Measurements from ENCODE around the gene CHKB. TPM values are rescaled to one million over a fixed set of nuclear protein-coding genes. Genes with fewer than 3 reads are reported as not detected.
"Not testable (repeated sequence)": the region's sequence is repeated elsewhere in the genome, so short reads cannot be mapped to it uniquely, and the experiment has no call there.

Gene CHKB
- total RNA-seq, 4 donors from 2014 or later, result 13.5 to 75.6 (median 55.2) TPM

- Histone ChIP-seq H3K27ac (no peak overlapping the region), H3K36me3 (no peaks in the 10 kb centered on the region), H3K4me1 (peaks cover 0 to 4% of the 10 kb centered on the region in 2 donors), H3K27me3 (no peaks in the 10 kb centered on the region), H3K4me3 (no peak overlapping the region), H3K9me3 (no peaks in the 10 kb centered on the region)
- no peak for TF ChIP-seq POLR2A (IDR thresholded peaks at IDR 0.05)
- TF ChIP-seq CTCF (IDR thresholded peaks at IDR 0.05), result peak in 1 of 4 experiments; percentile 68
- DNase-seq, result peak in 1 of 2 donors; percentile 77
- intact Hi-C loops (cut with DNase I; ENCODE audit: low total_unique reads), result no loop called here
These were observed 38.1 kb upstream of the CHKB start for GRCh38 chr22:50620593-50621355.

GRCh38 chr22:50614296-50614695 lies 31.6 kb upstream of the CHKB start:
- H3K4me3 ChIP-seq; DNase-seq; H3K36me3 ChIP-seq; intact Hi-C loops (cut with DNase I; ENCODE audit: low total_unique reads); H3K9me3 ChIP-seq; H3K27me3 ChIP-seq; H3K27ac ChIP-seq; H3K4me1 ChIP-seq: not testable (repeated sequence)

GRCh38 chr22:50613291-50613981 lies 30.8 kb upstream of the CHKB start:
- Histone ChIP-seq H3K4me1 (no peaks in the 10 kb centered on the region), H3K27ac (no peak overlapping the region), H3K4me3 (no peak overlapping the region), H3K36me3 (no peaks in the 10 kb centered on the region), H3K9me3 (no peaks in the 10 kb centered on the region), H3K27me3 (peaks cover 0 to 6% of the 10 kb centered on the region in 2 donors)
- intact Hi-C loops (cut with DNase I; ENCODE audit: low total_unique reads), result no loop called here
- DNase-seq, result no peak
- TF ChIP-seq CTCF (IDR thresholded peaks at IDR 0.05) (no peak), POLR2A (IDR thresholded peaks at IDR 0.05) (no peak)

- Histone ChIP-seq H3K9me3 (no peaks in the 10 kb centered on the region), H3K27me3 (peaks cover 0 to 6% of the 10 kb centered on the region in 2 donors), H3K4me3 (no peak overlapping the region), H3K4me1 (no peaks in the 10 kb centered on the region), H3K36me3 (no peaks in the 10 kb centered on the region), H3K27ac (no peak overlapping the region)
- no peak for TF ChIP-seq POLR2A (IDR thresholded peaks at IDR 0.05)
- TF ChIP-seq CTCF (IDR thresholded peaks at IDR 0.05), result no peak
- intact Hi-C loops (cut with DNase I; ENCODE audit: low total_unique reads), result no loop called here
- DNase-seq, result no peak
These were observed 30.0 kb upstream of the CHKB start for GRCh38 chr22:50612528-50613221.

- H3K27me3 ChIP-seq, result peaks cover 0 to 6% of the 10 kb centered on the region in 2 donors
- H3K27ac ChIP-seq, result no peak overlapping the region
- intact Hi-C loops (cut with DNase I; ENCODE audit: low total_unique reads), result no loop called here
- TF ChIP-seq POLR2A (IDR thresholded peaks at IDR 0.05), result no peak
- TF ChIP-seq CTCF (IDR thresholded peaks at IDR 0.05), result no peak
- no peaks in the 10 kb centered on the region for H3K9me3 ChIP-seq
- no peak overlapping the region for H3K4me3 ChIP-seq
- no peak for DNase-seq
- no peaks in the 10 kb centered on the region for H3K36me3 ChIP-seq
- H3K4me1 ChIP-seq, result no peaks in the 10 kb centered on the region
These were observed 29.5 kb upstream of the CHKB start for GRCh38 chr22:50612168-50612527.
